NT2/D1 (cell line): ENCODE results near the gene ADARB2.
"Not testable (repeated sequence)": the region's sequence is repeated elsewhere in the genome, so short reads cannot be mapped to it uniquely, and the experiment has no call there.

Source experiments
- YY1 ChIP-seq: IDR thresholded peaks from 2 replicates; pipeline ENCODE4 v1.6.1; 2011; ENCODE audit not compliant: insufficient read length, insufficient read depth
- ZNF274 ChIP-seq: IDR thresholded peaks from 2 replicates; pipeline ENCODE4 v1.6.1; 2011; ENCODE audit warnings: mild to moderate bottlenecking, low read depth, low read length

DNA sequence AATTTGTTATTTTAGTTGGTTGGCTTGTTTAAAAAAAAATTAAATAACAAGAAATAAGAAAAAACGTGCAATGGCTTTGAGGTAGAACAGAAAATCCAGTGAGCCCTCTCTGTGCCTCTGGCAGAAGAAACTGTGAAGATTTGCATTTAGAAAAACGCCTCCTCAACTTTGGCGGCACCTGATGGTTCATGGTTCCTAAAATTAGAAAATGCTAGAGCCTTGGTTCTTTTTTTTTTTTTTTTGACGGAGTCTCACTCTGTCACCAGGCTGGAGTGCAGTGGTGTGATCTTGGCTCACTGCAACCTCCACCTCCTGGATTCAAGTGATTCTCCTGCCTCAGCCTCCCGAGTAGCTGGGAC lies 576.0 kb downstream of the ADARB2 start:
- TF ChIP-seq YY1, ZNF274: not testable (repeated sequence)
